Activated CD4-positive, alpha-beta T cell treated with anti-CD3 and anti-CD28 coated beads for 4 hours (primary cell): ENCODE results near the gene MPL.
"Not testable (repeated sequence)": the region's sequence is repeated elsewhere in the genome, so short reads cannot be mapped to it uniquely, and the experiment has no call there.

ENCODE experiments used
- DNase-seq, 2 donors: peaks; one replicate each; pipeline ENCODE4 v3.0.0-alpha.2; 2020

MPL gene

DNA sequence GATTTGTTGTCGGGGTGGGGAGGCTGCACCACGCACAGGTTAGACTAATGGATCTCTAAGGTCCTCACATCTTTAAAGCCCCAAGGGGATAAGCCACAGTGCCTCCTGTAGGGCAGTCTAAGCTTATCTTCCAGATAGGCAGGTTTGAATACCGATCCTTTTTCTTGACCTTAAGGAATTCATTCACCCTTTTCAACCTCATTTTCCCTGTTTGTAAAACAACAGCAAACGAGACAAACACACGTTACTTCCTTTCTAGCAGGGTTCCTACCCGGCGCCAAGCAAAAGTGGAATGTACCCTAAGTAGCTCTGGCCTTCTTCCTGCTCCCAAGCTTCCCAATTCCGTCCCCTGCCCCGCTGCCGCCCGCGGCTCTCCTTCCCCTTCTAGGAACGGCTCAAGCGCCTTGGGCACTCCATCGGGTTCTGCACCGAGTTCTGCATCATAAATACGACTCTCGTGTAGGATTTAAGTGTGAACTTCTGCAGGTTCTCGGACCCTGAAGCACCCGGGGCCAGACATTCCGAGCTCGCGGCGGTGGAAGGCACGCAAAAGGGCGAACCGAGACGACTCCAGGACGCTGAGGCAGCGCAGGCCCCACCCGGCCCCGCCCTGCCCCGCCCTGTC lies 20.6 kb downstream of the MPL start:
- DNase-seq = peak in 1 of 2 donors; percentile 11

DNA sequence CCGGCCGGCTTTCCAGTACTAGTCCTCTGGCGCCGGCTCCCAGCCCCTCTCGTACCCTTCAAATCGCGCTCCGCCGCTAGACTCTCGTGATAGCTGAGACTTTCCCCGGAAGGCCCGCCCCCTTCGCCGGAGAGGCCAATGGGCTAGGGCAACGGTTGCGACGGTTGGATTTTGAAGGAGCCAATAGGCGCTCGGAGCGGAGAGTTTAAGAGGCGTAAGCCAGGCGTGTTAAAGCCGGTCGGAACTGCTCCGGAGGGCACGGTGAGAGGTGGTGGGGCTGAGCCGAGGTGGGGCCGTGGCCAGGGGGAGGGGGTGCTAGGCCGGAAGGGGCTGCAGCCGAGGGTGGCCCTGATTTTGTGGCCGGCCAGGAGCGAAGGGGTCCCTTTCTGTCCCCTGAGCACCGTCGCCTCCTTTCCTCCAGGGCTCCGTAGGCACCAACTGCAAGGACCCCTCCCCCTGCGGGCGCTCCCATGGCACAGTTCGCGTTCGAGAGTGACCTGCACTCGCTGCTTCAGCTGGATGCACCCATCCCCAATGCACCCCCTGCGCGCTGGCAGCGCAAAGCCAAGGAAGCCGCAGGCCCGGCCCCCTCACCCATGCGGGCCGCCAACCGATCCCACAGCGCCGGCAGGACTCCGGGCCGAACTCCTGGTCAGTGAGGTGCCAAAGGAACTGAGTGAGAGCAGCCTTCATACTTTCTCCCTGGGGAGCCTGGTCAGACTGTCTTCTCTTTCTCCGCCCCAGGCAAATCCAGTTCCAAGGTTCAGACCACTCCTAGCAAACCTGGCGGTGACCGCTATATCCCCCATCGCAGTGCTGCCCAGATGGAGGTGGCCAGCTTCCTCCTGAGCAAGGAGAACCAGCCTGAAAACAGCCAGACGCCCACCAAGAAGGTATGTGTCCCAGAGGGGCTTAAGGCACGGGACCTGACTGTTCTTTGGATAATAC lies 21.4 kb downstream of the MPL start, which contains the start of gene CDC20:
CDC20 (plus strand) TSS at position 236 of the 948 bp plus-strand sequence; CDS start at position 471, 235 bp downstream.
- peak; percentile 96 to 98 for DNase-seq

GRCh38 chr1:43359696-43360095 lies 22.1 kb downstream of the MPL start:
- DNase-seq = no peak

- DNase-seq = no peak
These were observed 23.0 kb downstream of the MPL start for GRCh38 chr1:43360616-43361015.

DNA sequence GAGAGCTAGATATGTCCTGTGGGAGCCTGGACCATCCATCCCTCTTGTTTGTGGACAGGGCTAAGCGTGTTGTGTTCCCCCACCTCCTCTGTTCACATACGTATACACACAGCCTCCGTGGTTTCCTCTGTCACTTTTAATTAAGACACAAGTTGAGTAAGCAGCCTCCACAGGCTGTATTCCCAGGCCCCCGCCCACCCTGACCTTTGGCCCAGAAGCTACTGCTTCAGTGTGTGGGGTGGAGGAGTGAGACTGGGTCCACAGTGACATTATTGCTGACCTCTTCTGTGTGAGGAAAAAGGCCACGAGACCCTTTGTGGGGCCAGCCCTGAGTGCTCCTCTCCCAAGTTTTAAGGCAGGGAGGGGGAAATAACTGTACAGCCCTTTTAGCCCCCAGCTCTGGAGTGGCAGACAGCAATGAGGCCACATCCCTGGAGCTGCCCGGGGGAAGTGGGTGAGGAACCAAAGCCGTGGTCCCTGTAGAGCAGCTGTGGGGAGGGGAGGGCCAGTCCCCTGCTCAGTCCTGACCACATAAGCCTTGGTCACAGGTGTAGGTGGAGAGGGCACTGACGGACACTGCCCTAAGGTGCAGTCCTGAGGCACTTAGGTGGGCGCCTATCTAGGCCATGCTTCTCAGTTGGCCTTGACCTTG lies 25.8 kb downstream of the MPL start:
- DNase-seq = no peak

DNA sequence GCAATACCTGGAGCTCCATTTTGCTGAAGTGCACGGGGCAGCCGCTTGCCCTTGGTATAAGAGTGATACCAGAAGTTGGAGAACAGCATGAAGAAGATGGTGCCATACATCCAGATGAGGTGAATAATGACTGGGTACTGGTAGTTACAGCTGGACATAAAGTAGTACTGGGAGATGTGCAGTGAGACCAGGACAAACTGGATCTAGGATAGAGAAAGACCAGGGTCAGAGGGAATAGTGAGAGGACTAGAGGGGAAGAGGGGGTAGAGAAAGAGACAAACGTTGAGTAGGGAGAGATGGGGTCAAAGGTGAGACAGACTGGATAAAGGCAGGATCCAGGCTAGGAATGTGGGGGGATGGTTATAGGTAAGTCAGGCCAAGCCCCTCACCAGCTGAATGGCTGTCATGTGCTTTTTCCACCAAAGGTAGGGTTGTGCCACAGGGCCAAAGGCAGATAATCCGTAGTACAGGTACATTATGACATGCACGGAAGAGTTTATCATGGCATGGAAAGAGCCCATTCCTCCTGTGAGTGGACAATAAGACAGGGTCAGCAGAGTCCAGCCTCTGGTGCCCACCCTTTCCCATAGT lies 26.4 kb downstream of the MPL start:
- no peak for DNase-seq

GRCh38 chr1:43365678-43366077 lies 28.1 kb downstream of the MPL start:
- no peak for DNase-seq

GRCh38 chr1:43366179-43366578 lies 28.6 kb downstream of the MPL start:
- peak in 1 of 2 donors; percentile 20 for DNase-seq

- DNase-seq = no peak
These were observed 29.0 kb downstream of the MPL start for GRCh38 chr1:43366601-43367025.

GRCh38 chr1:43367026-43367903 lies 29.6 kb downstream of the MPL start:
- DNase-seq = peak; percentile 37 to 54

- DNase-seq = peak; percentile 78 to 81
These were observed 30.5 kb downstream of the MPL start, which contains the start of gene ELOVL1 for GRCh38 chr1:43367904-43368645. ELOVL1 (minus strand) TSS chr1:43368011; CDS start chr1:43365609, 2,402 bp downstream.

- DNase-seq = no peak
These were observed 31.0 kb downstream of the MPL start for GRCh38 chr1:43368646-43369020.

GRCh38 chr1:43369779-43370178 lies 32.2 kb downstream of the MPL start:
- not testable (repeated sequence) for DNase-seq

GRCh38 chr1:43370564-43370963 lies 32.9 kb downstream of the MPL start:
- no peak for DNase-seq

DNA sequence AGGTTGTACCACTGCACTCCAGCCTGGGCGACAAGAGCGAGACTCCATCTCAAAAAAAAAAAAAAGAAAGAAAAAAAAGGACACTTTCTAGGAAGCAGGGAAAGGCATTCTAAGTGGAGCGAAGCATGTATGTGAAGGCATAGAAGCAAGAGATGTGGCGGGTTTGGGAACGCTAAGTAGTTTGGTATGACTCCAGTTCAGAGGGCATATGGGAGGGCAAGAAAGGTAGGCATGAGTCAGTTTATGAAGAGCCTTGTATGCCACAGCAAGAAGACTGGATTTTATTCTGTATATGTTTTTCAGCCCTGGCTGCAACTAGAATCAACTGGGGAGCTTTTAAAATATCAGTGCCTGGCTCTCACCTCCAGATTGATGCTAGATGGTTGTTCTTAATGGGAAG lies 34.6 kb downstream of the MPL start:
- DNase-seq = no peak

DNA sequence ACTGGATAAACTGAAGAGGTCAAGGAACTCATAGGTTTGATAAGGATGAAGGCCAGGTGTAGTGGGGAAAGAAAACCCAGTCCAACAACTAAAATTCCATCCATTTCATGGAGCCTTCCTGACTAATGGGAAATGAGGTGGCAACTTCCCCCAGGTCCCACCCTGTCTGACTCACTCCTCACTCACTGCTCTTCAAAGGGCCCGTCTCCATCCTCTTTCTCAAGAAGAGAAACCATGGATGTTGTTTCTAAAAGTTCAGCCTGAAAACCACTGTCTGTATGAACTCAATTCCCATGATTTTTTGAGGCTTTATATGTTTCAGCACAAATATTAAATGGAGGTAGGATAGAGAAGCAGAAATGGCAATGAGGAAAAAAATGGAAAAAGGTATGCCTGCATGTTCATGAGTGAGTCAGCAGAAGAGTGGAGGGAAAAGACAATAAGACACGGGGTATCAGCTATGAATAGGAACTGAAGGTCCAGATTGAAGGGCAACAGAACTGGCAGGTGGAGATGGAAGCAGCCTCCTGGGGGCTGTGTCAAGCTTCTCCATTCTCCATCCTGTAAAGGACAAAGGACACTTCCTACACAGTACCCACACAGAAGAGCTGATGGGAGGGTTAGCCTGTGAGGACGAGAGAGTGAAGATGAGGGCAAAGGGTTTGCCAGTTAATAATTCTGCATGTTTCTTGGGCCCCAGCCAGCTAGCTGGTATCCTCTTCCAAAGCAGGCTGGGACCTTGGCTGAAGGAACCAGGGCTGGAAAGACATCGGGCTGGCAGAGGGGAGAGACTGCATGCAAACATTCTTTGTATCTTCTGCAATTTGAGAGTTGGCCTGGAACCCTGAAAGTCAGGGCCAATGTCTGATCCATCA lies 35.7 kb downstream of the MPL start:
- no peak for DNase-seq

GRCh38 chr1:43376723-43377235 lies 39.2 kb downstream of the MPL start:
- DNase-seq = no peak

DNA sequence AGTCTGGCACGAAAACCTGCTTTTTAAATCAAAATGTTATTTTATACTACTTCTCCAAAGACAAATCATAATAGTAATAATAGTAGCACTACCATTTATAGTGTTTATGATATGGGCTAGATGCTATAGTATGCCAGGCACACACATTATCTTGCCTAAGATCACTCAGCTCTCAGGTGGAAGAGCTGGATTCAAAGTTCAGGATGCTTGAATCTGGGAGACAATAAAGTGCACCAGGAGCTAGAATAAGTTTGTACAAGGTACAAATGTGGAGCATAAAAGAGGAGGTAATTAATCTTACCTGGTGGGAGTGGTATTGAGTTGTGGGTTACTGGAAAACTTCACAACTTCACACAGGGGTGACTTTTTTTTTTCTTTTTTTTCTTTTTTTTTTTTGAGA lies 40.2 kb downstream of the MPL start:
- DNase-seq = no peak

DNA sequence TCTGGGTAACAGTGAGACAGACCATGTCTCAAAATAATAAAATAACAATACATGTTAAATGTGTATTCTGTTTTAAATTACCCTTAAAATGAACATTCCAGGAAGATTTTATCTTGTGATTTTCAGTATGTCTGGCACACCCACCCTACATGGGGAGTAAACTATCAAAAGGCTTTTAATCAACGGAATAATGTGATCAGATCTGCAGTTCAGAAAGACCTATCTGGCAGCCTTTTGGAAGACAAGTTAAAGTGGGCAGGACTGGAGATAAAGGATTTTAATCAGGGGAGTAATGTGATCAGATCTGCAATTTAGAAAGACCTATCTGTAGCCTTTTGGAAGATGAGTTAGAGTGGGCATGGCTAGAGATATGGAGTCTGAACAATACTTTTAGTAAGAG lies 41.9 kb downstream of the MPL start:
- DNase-seq = no peak

- no peak for DNase-seq
These were observed 44.0 kb downstream of the MPL start for GRCh38 chr1:43381612-43382011.
